Ascending aorta (tissue), 2 donors: Measurements from ENCODE around the gene PDE7B. TPM values are rescaled to one million over a fixed set of nuclear protein-coding genes. Genes with fewer than 3 reads are reported as not detected.

Experiments used
- DNase-seq, 2 donors: peaks; one replicate each; pipeline ENCODE4 v3.0.0-alpha.2; 2019; ENCODE audit warnings: low spot score in 2 of 2
- H3K27ac ChIP-seq, 2 donors: fragments of 200-600 bp; sonication (generic); one replicate each; pipeline ENCODE4 v1.5.1; 2016 to 2017; ENCODE audit warnings: mild to moderate bottlenecking in 1 of 2
- H3K27me3 ChIP-seq: fragments of 200-600 bp; sonication (generic); one replicate; pipeline ENCODE4 v1.5.1; 2017
- H3K36me3 ChIP-seq, 2 donors: fragments of 200-600 bp; sonication (generic); one replicate each; pipeline ENCODE4 v1.5.1; 2016
- H3K4me1 ChIP-seq, 2 donors: fragments of 200-600 bp; sonication (generic); one replicate each; pipeline ENCODE4 v1.5.1; 2016 to 2017; ENCODE audit warnings: mild to moderate bottlenecking in 1 of 2
- H3K4me3 ChIP-seq, 2 donors: fragments of 200-600 bp; sonication (generic); one replicate each; pipeline ENCODE4 v1.5.1; 2016 to 2017; ENCODE audit warnings: mild to moderate bottlenecking in 1 of 2
- H3K9me3 ChIP-seq, 2 donors: fragments of 200-600 bp; sonication (generic); one replicate each; pipeline ENCODE4 v1.5.1; 2016
- intact Hi-C: fragments of 100-400 bp; cut with DNase I; formaldehyde crosslinking; loops from one replicate; pipeline ENCODE4 v1.15.1; 2023
- total RNA-seq: library from RNA; depleted of rRNA; stranded (reverse); fragments of >200 nt; gene quantifications from one replicate; pipeline ENCODE4 v1.1.0, GENCODE V29; 2016
- TF ChIP-seq, protein P1 (sequence below), 3 experiments: fragments of 200-600 bp in 2 of 3; fragments of 450-650 bp in 1 of 3; sonication (generic) in 2 of 3; IDR thresholded peaks; one replicate each; pipeline ENCODE4 v1.5.1; 2016 to 2019; ENCODE audit warnings: antibody characterized with exemption in 3 of 3, mild to moderate bottlenecking in 1 of 3, moderate library complexity in 1 of 3

Gene PDE7B
- total RNA-seq, 1 donor from 2014 or later: 6.0 TPM

GRCh38 chr6:136175873-136176272, 324.4 kb downstream of the PDE7B start:
- H3K27me3 ChIP-seq: no peaks in the 10 kb centered on the region
- no peak overlapping the region for H3K4me3 ChIP-seq
- H3K9me3 ChIP-seq: no peaks in the 10 kb centered on the region
- DNase-seq: no peak
- H3K27ac ChIP-seq: no peak overlapping the region
- no peaks in the 10 kb centered on the region for H3K4me1 ChIP-seq
- TF ChIP-seq, protein P1, sequence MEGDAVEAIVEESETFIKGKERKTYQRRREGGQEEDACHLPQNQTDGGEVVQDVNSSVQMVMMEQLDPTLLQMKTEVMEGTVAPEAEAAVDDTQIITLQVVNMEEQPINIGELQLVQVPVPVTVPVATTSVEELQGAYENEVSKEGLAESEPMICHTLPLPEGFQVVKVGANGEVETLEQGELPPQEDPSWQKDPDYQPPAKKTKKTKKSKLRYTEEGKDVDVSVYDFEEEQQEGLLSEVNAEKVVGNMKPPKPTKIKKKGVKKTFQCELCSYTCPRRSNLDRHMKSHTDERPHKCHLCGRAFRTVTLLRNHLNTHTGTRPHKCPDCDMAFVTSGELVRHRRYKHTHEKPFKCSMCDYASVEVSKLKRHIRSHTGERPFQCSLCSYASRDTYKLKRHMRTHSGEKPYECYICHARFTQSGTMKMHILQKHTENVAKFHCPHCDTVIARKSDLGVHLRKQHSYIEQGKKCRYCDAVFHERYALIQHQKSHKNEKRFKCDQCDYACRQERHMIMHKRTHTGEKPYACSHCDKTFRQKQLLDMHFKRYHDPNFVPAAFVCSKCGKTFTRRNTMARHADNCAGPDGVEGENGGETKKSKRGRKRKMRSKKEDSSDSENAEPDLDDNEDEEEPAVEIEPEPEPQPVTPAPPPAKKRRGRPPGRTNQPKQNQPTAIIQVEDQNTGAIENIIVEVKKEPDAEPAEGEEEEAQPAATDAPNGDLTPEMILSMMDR (IDR thresholded peaks at IDR 0.05): no peak
- intact Hi-C loops: no loop called here
- no peaks in the 10 kb centered on the region for H3K36me3 ChIP-seq

DNA sequence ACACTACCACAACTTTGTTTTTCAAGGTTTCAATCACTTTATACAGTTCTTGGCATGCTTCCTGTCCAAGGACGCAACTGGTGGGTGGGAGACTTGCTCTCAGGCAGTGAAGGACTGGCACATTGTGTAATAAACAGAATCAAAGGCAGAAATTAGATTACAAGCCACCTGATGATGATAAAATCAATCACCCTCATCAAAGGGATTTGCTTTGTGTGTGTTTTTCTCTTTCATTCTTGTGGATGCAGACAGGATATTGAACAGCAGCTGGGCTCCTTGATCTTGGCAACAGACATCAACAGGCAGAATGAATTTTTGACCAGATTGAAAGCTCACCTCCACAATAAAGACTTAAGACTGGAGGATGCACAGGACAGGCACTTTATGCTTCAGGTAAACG, 327.2 kb downstream of the PDE7B start:
- Histone ChIP-seq H3K4me1 (no peaks in the 10 kb centered on the region), H3K4me3 (no peak overlapping the region), H3K9me3 (no peaks in the 10 kb centered on the region), H3K36me3 (no peaks in the 10 kb centered on the region), H3K27me3 (no peaks in the 10 kb centered on the region), H3K27ac (no peak overlapping the region)
- DNase-seq: no peak
- TF ChIP-seq, protein P1 (IDR thresholded peaks at IDR 0.05): no peak
- intact Hi-C loops: no loop called here

- intact Hi-C loops: no loop called here
- TF ChIP-seq, protein P1 (IDR thresholded peaks at IDR 0.05): no peak
- H3K27ac ChIP-seq: no peak overlapping the region
These were observed 329.4 kb downstream of the PDE7B start for GRCh38 chr6:136180704-136181511.

GRCh38 chr6:136181512-136181833, 330.0 kb downstream of the PDE7B start:
- H3K9me3 ChIP-seq: no peaks in the 10 kb centered on the region
- H3K36me3 ChIP-seq: no peaks in the 10 kb centered on the region
- TF ChIP-seq, protein P1 (IDR thresholded peaks at IDR 0.05): no peak
- DNase-seq: no peak
- H3K27me3 ChIP-seq: no peaks in the 10 kb centered on the region
- intact Hi-C loops: no loop called here
- no peak overlapping the region for H3K27ac ChIP-seq
- no peak overlapping the region for H3K4me3 ChIP-seq
- H3K4me1 ChIP-seq: no peaks in the 10 kb centered on the region

More at GRCh38 chr6:136180704-136181511, 329.4 kb downstream of the PDE7B start:
- H3K4me1 ChIP-seq: no peaks in the 10 kb centered on the region
- H3K36me3 ChIP-seq: no peaks in the 10 kb centered on the region
- no peaks in the 10 kb centered on the region for H3K27me3 ChIP-seq
- H3K9me3 ChIP-seq: no peaks in the 10 kb centered on the region
- DNase-seq: no peak
- H3K4me3 ChIP-seq: no peak overlapping the region

DNA sequence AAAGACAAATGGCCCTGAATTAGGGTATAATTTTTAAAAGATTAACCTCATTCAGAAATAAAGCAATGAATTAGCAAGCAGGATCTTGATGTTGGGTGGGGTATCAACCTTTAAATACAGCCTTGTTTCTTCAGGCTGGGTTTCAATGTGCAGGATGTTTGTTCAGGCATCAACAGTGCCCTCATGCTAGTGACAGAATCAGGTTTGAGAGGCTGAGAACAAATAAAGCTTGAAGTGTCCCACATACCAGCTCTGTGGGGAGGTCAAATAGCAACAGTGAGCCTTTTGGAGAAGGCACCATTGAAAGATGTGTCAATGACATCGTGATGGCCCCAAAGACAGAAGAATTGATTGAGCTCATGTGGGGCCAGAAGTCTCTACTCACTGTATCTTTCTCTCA, 330.4 kb downstream of the PDE7B start:
- Histone ChIP-seq H3K36me3 (no peaks in the 10 kb centered on the region), H3K4me3 (no peak overlapping the region), H3K4me1 (no peaks in the 10 kb centered on the region), H3K27me3 (no peaks in the 10 kb centered on the region), H3K9me3 (no peaks in the 10 kb centered on the region), H3K27ac (no peak overlapping the region)
- intact Hi-C loops: no loop called here
- no peak for DNase-seq
- TF ChIP-seq, protein P1 (IDR thresholded peaks at IDR 0.05): no peak
